ENCODE measurements around the gene MRGPRF. TPM values are rescaled to one million over a fixed set of nuclear protein-coding genes. Genes with fewer than 3 reads are reported as not detected.

MRGPRF gene
- total and polyA plus RNA-seq, 7 donors, result 1.7 to 3.8 (median 2.7) TPM

DNA sequence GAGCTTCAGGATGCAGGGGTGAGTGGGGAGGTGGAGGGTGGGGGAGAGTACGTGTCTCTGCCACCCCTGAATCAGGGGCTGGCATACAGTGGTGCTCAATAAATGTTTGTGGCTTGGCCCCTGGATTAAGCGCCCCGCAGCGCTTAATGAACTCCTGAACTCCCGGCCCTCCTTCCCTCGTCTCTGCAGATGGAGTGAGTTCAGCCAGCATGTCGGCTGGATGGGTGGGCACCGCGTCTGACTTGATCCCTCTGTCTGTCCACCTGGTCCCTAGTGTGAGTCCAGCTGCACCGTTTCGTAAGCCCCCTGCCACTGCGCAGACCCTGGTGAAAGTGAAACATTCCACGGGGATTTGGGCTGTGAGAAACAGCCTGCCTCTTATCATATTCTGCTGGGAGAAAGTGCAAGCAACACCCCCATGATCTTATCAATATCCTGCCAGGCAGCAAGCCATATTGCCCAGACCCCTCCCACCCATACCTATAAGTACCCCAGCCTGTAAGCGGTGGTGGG is 20.2 kb downstream of the MRGPRF start:
- no peaks in the 10 kb centered on the region for H3K9me3 ChIP-seq
- no peak overlapping the region for H3K27ac ChIP-seq
- peak in 1 of 2 donors; percentile 32 for DNase-seq
- no peaks in the 10 kb centered on the region for H3K4me1 ChIP-seq
- 69 to 74% (median 70%) methylated on average over 14 of the region's 14 CpGs for WGBS, 3 donors
- no peak for TF ChIP-seq CTCF (IDR thresholded peaks at IDR 0.05)
- H3K36me3 ChIP-seq (ENCODE audit: insufficient read depth in 1 of 2, low read depth in 1 of 2), result no peaks in the 10 kb centered on the region
- peaks cover 0 to 22% (median 6%) of the 10 kb centered on the region in 3 donors for H3K27me3 ChIP-seq (ENCODE audit: insufficient read depth in 3 of 3, low read length in 2 of 3)
- H3K4me3 ChIP-seq, result no peak overlapping the region
- no peak for ATAC-seq
- intact Hi-C loops (cut with DNase I), result no loop called here

GRCh38 chr11:68990995-68991780 is 21.9 kb downstream of the MRGPRF start:
- Histone ChIP-seq H3K4me1 (no peaks in the 10 kb centered on the region), H3K4me3 (no peak overlapping the region), H3K27me3 (ENCODE audit: insufficient read depth in 3 of 3, low read length in 2 of 3) (peaks cover 0 to 22% (median 4%) of the 10 kb centered on the region in 3 donors), H3K36me3 (ENCODE audit: insufficient read depth in 1 of 2, low read depth in 1 of 2) (no peaks in the 10 kb centered on the region), H3K27ac (no peak overlapping the region), H3K9me3 (no peaks in the 10 kb centered on the region)
- ATAC-seq (no peak), DNase-seq (peak in 1 of 2 donors; percentile 41)
- no peak for TF ChIP-seq CTCF (IDR thresholded peaks at IDR 0.05)
- WGBS, 3 donors, result 87 to 93% (median 90%) methylated on average over 16 of the region's 16 CpGs
- intact Hi-C loops (cut with DNase I), result no loop called here

DNA sequence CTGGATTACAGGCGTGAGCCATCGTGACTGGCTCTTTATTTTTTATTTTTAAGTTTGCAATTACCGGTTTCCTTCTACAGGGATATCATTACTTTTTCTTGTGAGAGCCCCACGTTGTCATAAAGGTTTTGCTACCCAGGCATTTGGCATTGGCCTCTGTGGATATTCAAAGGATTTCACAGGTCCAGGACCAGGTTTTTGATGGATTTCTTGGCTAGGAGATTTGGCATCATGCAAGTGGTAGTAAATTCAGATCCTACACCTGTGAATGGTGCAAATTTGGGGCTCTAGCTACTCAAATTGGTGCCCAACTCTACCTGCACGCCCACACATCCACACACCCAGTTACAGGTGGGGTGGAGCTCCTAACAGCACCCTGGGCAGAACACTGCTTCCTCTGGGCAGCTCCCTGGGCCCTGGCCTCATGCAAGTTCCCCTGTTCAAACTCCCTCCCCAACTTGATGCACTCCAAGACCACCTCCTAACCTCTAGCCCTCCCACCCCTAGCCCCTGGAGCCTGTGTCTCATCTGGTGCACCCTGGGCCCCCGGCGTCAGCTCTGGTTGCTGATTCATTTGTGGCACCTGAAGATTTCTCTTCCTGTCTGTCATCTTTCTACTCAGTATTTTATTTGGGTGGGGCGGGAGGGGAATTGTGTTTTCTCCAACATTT is 23.0 kb downstream of the MRGPRF start:
- no peak for ATAC-seq
- Histone ChIP-seq H3K4me3 (no peak overlapping the region), H3K9me3 (no peaks in the 10 kb centered on the region), H3K27ac (no peak overlapping the region), H3K27me3 (ENCODE audit: insufficient read depth in 3 of 3, low read length in 2 of 3) (peaks cover 0 to 22% (median 4%) of the 10 kb centered on the region in 3 donors), H3K36me3 (ENCODE audit: insufficient read depth in 1 of 2, low read depth in 1 of 2) (no peaks in the 10 kb centered on the region), H3K4me1 (no peaks in the 10 kb centered on the region)
- intact Hi-C loops (cut with DNase I), result no loop called here
- DNase-seq, result peak in 1 of 2 donors; percentile 27
- TF ChIP-seq CTCF (IDR thresholded peaks at IDR 0.05), result no peak
- WGBS, 3 donors, result 87 to 90% (median 89%) methylated on average over 8 of the region's 8 CpGs

DNA sequence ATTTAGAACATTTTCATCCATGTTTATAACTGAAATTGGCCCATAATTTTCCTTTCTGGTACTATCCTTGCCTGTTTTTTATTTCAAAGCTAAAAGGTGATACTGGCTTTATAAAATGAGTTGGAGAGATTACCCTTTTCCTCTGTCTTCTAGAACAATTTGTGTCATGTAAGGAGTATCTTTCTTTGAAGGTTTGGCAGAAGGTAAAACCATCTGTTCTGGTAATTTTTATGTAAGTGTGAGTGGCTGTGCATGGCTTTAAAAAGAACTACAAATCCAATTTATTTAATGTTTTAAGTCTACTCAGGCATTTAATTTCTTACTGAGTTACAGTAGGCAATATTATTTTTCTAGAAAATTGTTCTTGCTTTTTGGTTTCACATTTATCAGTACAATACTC is 24.6 kb downstream of the MRGPRF start:
- no peak for DNase-seq
- no peak for TF ChIP-seq CTCF (IDR thresholded peaks at IDR 0.05)
- Histone ChIP-seq H3K36me3 (ENCODE audit: insufficient read depth in 1 of 2, low read depth in 1 of 2) (no peaks in the 10 kb centered on the region), H3K9me3 (no peaks in the 10 kb centered on the region), H3K27me3 (ENCODE audit: insufficient read depth in 3 of 3, low read length in 2 of 3) (peaks cover 0 to 11% (median 2%) of the 10 kb centered on the region in 3 donors), H3K4me3 (no peak overlapping the region), H3K4me1 (no peaks in the 10 kb centered on the region), H3K27ac (no peak overlapping the region)
- intact Hi-C loops (cut with DNase I), result no loop called here
- no peak for ATAC-seq

Measured in psoas muscle (tissue), 8 donors.